ENCODE data around the gene CHMP4A. TPM values are rescaled to one million over a fixed set of nuclear protein-coding genes. Genes with fewer than 3 reads are reported as not detected.

Gene CHMP4A
- total RNA-seq, 4 donors from 2014 or later = 75.4 to 135 (median 94.9) TPM

- H3K36me3 ChIP-seq = peaks cover 34 to 80% (median 75%) of the 10 kb centered on the region in 4 donors
- 82% methylated on average over 11 of the region's 12 CpGs for WGBS
Measured at GRCh38 chr14:24178399-24179178, 34.7 kb downstream of the CHMP4A start.

GRCh38 chr14:24177891-24178290, 35.4 kb downstream of the CHMP4A start:
- TF ChIP-seq POLR2A (IDR thresholded peaks at IDR 0.05; ENCODE audit: low read depth) (no peak), POLR2AphosphoS5 (IDR thresholded peaks at IDR 0.05) (no peak), CTCF (IDR thresholded peaks at IDR 0.05) (no peak), EP300 (IDR thresholded peaks at IDR 0.05) (no peak)
- peaks cover 27 to 76% (median 73%) of the 10 kb centered on the region in 4 donors for H3K36me3 ChIP-seq
- WGBS = 95% methylated on average over 14 of the region's 14 CpGs

More at GRCh38 chr14:24178399-24179178, 34.7 kb downstream of the CHMP4A start:
- Histone ChIP-seq H3K4me1 (peaks cover 11 to 17% (median 16%) of the 10 kb centered on the region in 4 donors), H3K4me3 (no peak overlapping the region), H3K9me3 (no peaks in the 10 kb centered on the region), H3K27me3 (no peaks in the 10 kb centered on the region), H3K27ac (replicated peaks in 1 of 4) (peak overlapping the region; percentile 72 to 81 (median 76))
- TF ChIP-seq POLR2AphosphoS5 (IDR thresholded peaks at IDR 0.05) = no peak
- TF ChIP-seq POLR2A (IDR thresholded peaks at IDR 0.05; ENCODE audit: low read depth) = no peak
- no peak for TF ChIP-seq EP300 (IDR thresholded peaks at IDR 0.05)
- no peak for TF ChIP-seq CTCF (IDR thresholded peaks at IDR 0.05)
- intact Hi-C loops (cut with DNase I) = no loop called here
- no peak for DNase-seq (ENCODE audit: extremely low spot score)

GRCh38 chr14:24177041-24177825, 36.1 kb downstream of the CHMP4A start:
- H3K36me3 ChIP-seq = peaks cover 22 to 70% (median 68%) of the 10 kb centered on the region in 4 donors
- peaks cover 11 to 24% (median 21%) of the 10 kb centered on the region in 4 donors for H3K4me1 ChIP-seq
- intact Hi-C loops (cut with DNase I) = no loop called here
- H3K9me3 ChIP-seq = no peaks in the 10 kb centered on the region
- WGBS = 88% methylated on average over 11 of the region's 12 CpGs
- DNase-seq (ENCODE audit: extremely low spot score) = no peak
- no peak for TF ChIP-seq EP300 (IDR thresholded peaks at IDR 0.05)
- TF ChIP-seq CTCF (IDR thresholded peaks at IDR 0.05) = no peak
- no peak for TF ChIP-seq POLR2A (IDR thresholded peaks at IDR 0.05; ENCODE audit: low read depth)
- TF ChIP-seq POLR2AphosphoS5 (IDR thresholded peaks at IDR 0.05) = no peak
- no peaks in the 10 kb centered on the region for H3K27me3 ChIP-seq
- no peak overlapping the region for H3K27ac ChIP-seq (replicated peaks in 1 of 4)
- H3K4me3 ChIP-seq = no peak overlapping the region

More at GRCh38 chr14:24177891-24178290, 35.4 kb downstream of the CHMP4A start:
- Histone ChIP-seq H3K4me3 (no peak overlapping the region), H3K27me3 (no peaks in the 10 kb centered on the region), H3K27ac (replicated peaks in 1 of 4) (peak overlapping the region in 1 of 4 donors; percentile 81), H3K4me1 (peaks cover 11 to 18% (median 16%) of the 10 kb centered on the region in 4 donors), H3K9me3 (no peaks in the 10 kb centered on the region)
- intact Hi-C loops (cut with DNase I) = no loop called here
- DNase-seq (ENCODE audit: extremely low spot score) = no peak

- Histone ChIP-seq H3K36me3 (peaks cover 22 to 65% (median 62%) of the 10 kb centered on the region in 4 donors), H3K27me3 (no peaks in the 10 kb centered on the region), H3K9me3 (no peaks in the 10 kb centered on the region), H3K4me1 (peaks cover 14 to 31% (median 28%) of the 10 kb centered on the region in 4 donors), H3K27ac (replicated peaks in 1 of 4) (no peak overlapping the region), H3K4me3 (no peak overlapping the region)
- WGBS = 95% methylated on average over 5 of the region's 5 CpGs
- intact Hi-C loops (cut with DNase I) = no loop called here
- TF ChIP-seq POLR2A (IDR thresholded peaks at IDR 0.05; ENCODE audit: low read depth) (no peak), POLR2AphosphoS5 (IDR thresholded peaks at IDR 0.05) (no peak), CTCF (IDR thresholded peaks at IDR 0.05) (no peak), EP300 (IDR thresholded peaks at IDR 0.05) (no peak)
- no peak for DNase-seq (ENCODE audit: extremely low spot score)
Measured at GRCh38 chr14:24176599-24176998, 36.7 kb downstream of the CHMP4A start.
